GM12865 (cell line): ENCODE data around the gene PPP1R16B.

Source experiments
- DNase-seq: peaks from one replicate; pipeline ENCODE4 v3.0.0; 2010; ENCODE audit warnings: low read depth
- H3K4me3 ChIP-seq: 2 replicates; pipeline ENCODE4 v1.5.1; 2011; ENCODE audit warnings: mild to moderate bottlenecking, low read depth, low read length, control low read depth
- TF ChIP-seq, protein P1 (sequence below): IDR thresholded peaks from 2 replicates; pipeline ENCODE4 v1.5.1; 2011; ENCODE audit warnings: low read length, control low read depth, low read depth, inconsistent platforms; ENCODE audit not compliant: insufficient read depth; ENCODE audit errors: missing control alignments

Gene PPP1R16B

DNA sequence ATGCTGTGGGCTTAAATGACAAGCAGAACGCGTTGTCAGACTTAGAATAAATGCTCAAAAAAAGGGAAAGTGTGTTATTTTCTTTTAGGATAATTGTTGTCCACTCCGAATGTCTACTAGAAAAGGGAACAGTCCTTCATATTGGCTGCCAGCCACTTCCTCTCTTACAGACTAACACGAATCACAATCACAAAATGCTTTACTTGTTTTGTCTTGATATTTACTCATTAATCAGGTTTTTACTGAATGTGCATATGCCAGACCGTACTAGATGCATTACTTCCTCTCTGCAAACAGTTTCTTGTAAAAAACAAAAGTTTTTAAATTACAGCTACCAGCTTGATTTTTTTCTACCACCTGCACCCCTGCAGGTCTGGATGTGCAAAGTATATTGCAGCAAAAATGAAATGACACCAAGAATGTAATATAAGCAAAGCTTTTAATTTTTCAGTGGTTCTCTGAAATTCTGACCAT is 157.5 kb downstream of the PPP1R16B start:
- TF ChIP-seq, protein P1, sequence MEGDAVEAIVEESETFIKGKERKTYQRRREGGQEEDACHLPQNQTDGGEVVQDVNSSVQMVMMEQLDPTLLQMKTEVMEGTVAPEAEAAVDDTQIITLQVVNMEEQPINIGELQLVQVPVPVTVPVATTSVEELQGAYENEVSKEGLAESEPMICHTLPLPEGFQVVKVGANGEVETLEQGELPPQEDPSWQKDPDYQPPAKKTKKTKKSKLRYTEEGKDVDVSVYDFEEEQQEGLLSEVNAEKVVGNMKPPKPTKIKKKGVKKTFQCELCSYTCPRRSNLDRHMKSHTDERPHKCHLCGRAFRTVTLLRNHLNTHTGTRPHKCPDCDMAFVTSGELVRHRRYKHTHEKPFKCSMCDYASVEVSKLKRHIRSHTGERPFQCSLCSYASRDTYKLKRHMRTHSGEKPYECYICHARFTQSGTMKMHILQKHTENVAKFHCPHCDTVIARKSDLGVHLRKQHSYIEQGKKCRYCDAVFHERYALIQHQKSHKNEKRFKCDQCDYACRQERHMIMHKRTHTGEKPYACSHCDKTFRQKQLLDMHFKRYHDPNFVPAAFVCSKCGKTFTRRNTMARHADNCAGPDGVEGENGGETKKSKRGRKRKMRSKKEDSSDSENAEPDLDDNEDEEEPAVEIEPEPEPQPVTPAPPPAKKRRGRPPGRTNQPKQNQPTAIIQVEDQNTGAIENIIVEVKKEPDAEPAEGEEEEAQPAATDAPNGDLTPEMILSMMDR: no peak
- no peak for DNase-seq
- peak overlapping the region; percentile 57 for H3K4me3 ChIP-seq

DNA sequence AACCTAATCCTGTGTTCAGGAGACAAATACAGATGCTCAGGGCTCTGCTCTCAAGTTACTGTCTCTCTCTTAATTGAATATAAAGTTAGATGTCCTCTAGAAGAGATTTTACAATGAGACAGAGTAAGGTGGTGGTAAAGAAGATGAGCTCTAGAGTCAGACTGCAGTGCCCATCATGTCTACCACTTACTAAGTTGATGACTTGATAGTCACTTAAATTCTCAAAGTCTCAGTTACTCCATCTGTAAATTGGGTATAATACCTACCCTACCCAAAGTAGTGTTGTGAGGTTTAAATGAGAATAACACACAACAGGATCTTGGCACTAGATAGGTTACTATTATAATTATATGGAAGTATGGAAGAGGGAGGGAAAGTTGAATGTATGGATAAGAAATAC is 158.2 kb downstream of the PPP1R16B start:
- TF ChIP-seq, protein P1: no peak
- no peak overlapping the region for H3K4me3 ChIP-seq
- DNase-seq: no peak

DNA sequence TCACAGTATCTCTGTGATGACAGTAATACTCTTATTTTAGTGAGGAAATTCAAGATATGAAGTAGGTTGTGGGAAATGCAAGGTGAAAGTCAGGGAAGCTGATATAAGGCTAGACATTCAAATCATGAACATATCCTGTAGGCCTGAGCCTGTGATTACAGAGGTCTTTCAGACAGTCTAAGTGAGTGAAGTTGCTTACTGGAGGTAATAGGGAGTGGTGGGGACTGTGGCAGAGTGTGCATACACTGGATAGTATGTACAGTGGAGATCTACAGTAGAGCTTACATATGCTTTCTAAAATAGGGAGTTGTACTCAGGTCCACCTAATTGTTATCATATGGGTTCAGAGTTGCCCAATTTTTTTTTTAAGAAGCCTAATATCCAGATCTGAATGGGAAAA is 159.8 kb downstream of the PPP1R16B start:
- H3K4me3 ChIP-seq: no peak overlapping the region
- no peak for DNase-seq
- TF ChIP-seq, protein P1: no peak

DNA sequence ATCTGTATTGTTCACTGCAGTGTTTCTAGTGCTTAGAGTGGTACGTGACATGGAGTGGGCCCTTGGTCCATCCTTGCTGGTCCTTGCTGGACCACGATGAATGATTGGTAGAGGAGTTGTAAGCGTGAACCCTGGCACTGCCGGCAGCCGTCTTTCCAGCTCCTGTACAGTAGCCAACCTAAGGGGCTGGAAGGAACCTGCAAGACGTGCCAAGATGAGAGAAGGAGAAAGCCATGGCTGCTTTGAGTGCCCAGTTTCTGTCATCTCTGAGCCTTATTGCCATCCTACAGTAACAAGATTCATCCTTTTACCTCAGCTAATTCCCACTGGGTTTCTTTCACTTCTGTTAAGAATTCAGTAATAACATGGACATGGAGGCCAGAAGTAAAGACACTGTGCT is 162.6 kb downstream of the PPP1R16B start:
- no peak overlapping the region for H3K4me3 ChIP-seq
- TF ChIP-seq, protein P1: no peak
- DNase-seq: no peak

DNA sequence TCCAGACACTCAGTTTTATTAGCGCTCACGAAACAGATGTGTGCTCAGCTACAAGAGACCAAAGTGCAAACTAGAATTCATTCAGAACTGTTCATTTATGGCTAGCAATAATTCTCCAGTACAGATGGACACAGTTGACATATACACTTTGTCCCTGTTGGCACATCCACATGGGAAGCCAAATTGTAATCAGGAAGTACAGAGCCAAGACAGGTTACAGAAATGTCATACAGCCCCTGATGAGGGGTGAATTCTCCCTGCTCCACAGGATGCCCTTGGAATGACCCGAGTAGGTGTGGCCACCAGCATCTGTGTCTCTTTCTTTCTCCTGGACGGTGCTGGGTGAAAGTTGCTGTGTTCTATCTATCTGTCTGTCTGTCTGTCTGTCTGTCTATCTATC is 164.2 kb downstream of the PPP1R16B start:
- TF ChIP-seq, protein P1: no peak
- H3K4me3 ChIP-seq: no peak overlapping the region
- DNase-seq: no peak

DNA sequence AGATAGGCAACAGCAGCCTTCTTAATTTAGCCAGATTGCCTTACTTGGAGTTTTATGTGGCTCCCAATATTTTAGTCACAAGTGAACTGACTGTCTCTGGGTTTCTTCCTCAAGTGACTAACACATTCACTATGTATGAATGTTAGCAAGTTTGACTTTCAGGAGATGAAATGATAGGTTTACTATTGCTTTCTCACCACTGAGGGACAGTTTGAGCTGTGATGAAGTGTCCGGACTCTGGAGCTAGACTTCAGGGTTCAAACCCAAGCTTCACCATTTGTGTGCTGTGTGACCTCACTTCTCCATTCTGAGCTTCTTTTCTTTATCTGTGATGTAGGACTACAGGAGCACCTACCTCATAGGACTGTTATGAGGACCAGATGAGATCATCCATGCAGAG is 164.8 kb downstream of the PPP1R16B start:
- DNase-seq: no peak

More for the DNA sequence above, 164.8 kb downstream of the PPP1R16B start:
- TF ChIP-seq, protein P1: no peak
- no peak overlapping the region for H3K4me3 ChIP-seq
